Upper lobe of left lung (tissue), 6 donors: Measurements from ENCODE around the gene TMSB15C. TPM values are rescaled to one million over a fixed set of nuclear protein-coding genes. Genes with fewer than 3 reads are reported as not detected.
A peak's percentile ranks its signal among the peaks of the same experiment; 100 is the strongest.
"Not testable (repeated sequence)": the region's sequence is repeated elsewhere in the genome, so short reads cannot be mapped to it uniquely, and the experiment has no call there.

Experiments used
- ATAC-seq, 2 donors: fragments of 200-7000 bp; cut with Tn5 transposase; one replicate each; pipeline ENCODE4 v1.9.1; 2022; ENCODE audit warnings: mild to moderate bottlenecking in 2 of 2, moderate library complexity in 2 of 2; ENCODE audit not compliant: low FRiP score in 2 of 2
- DNase-seq, 2 donors: peaks; one replicate each; pipeline ENCODE4 v3.0.0-alpha.2; 2019 to 2020
- H3K27ac ChIP-seq, 4 donors: fragments of 200-600 bp; sonication (generic); one replicate each; pipeline ENCODE4 v1.5.1; 2016 to 2019
- H3K27me3 ChIP-seq, 4 donors: fragments of 200-600 bp; sonication (generic); one replicate each; pipeline ENCODE4 v1.5.1; 2017 to 2019
- H3K36me3 ChIP-seq, 4 donors: fragments of 200-600 bp; sonication (generic); one replicate each; pipeline ENCODE4 v1.5.1; 2016 to 2019
- H3K4me1 ChIP-seq, 4 donors: fragments of 200-600 bp; sonication (generic); one replicate each; pipeline ENCODE4 v1.5.1; 2018 to 2019
- H3K4me3 ChIP-seq, 4 donors: fragments of 200-600 bp; sonication (generic); one replicate each; pipeline ENCODE4 v1.5.1; 2017 to 2019; ENCODE audit warnings: mild to moderate bottlenecking in 2 of 4, moderate library complexity in 1 of 4
- H3K9me3 ChIP-seq, 4 donors: fragments of 200-600 bp; sonication (generic); one replicate each; pipeline ENCODE4 v1.5.1; 2018 to 2019
- CTCF ChIP-seq, 6 experiments: fragments of 450-650 bp in 4 of 6; fragments of 200-600 bp in 2 of 6; sonication (generic) in 2 of 6; IDR thresholded peaks; one replicate each; pipeline ENCODE4 v1.5.1; 2016 to 2019; ENCODE audit warnings: antibody characterized with exemption in 6 of 6
- EP300 ChIP-seq, 4 donors: sonication (generic); formaldehyde crosslinking; IDR thresholded peaks; one replicate each; pipeline ENCODE4 v1.5.1; 2017; ENCODE audit warnings: antibody characterized with exemption in 4 of 4, control low read depth in 2 of 4
- POLR2A ChIP-seq, 4 donors: fragments of 450-650 bp; IDR thresholded peaks; one replicate each; pipeline ENCODE4 v1.5.1; 2016 to 2017; ENCODE audit warnings: antibody characterized with exemption in 4 of 4, mild to moderate bottlenecking in 2 of 4
- POLR2AphosphoS5 ChIP-seq, 2 donors: sonication (generic); formaldehyde crosslinking; IDR thresholded peaks; one replicate each; pipeline ENCODE4 v1.5.1; 2017; ENCODE audit warnings: antibody characterized with exemption in 2 of 2
- WGBS, 2 donors: methylation state at CpG; one replicate each; pipeline ENCODE4 v1.1.5; 2017 to 2018; 5-methylcytosine and 5-hydroxymethylcytosine counted together
- total RNA-seq, 6 donors: library from RNA; depleted of rRNA in 4 of 6; stranded (reverse); fragments of >200 nt in 4 of 6; gene quantifications; one replicate each; pipeline versions ENCODE4 v1.1.0 to v1.2.1, GENCODE V29; 2016 to 2021
- donor health status: DM: no; HTN: no; CAD: no; lungs with moderate emphysema.
- donor health status: DM: no; HTN: yes; CAD: no; lungs with severe emphysema.

The TMSB15C gene
- total RNA-seq = 1 to 10 TPM in 1 of 6 donors, under 1 TPM in 4, not detected in 1; 0.46 to 3.3 (median 0.72) TPM

GRCh38 chrX:104075778-104076445, at the start of gene TMSB15C:
TMSB15C (minus strand) TSS chrX:104076236.
- H3K4me3 ChIP-seq, H3K36me3 ChIP-seq, H3K27ac ChIP-seq, H3K27me3 ChIP-seq, H3K4me1 ChIP-seq, DNase-seq, H3K9me3 ChIP-seq: not testable (repeated sequence)
- ATAC-seq = peak; percentile 67 to 93
- WGBS, 2 donors = no CpG with 5 or more reads among the region's 46 CpGs

GRCh38 chrX:104122829-104123228, 46.8 kb upstream of the TMSB15C start:
- no peak for ATAC-seq

GRCh38 chrX:104118765-104119164, 42.7 kb upstream of the TMSB15C start:
- H3K9me3 ChIP-seq = no peaks in the 10 kb centered on the region
- no peaks in the 10 kb centered on the region for H3K4me1 ChIP-seq
- H3K36me3 ChIP-seq = no peaks in the 10 kb centered on the region
- no peak for TF ChIP-seq POLR2AphosphoS5 (IDR thresholded peaks at IDR 0.05)
- TF ChIP-seq POLR2A (IDR thresholded peaks at IDR 0.05) = no peak
- TF ChIP-seq CTCF (IDR thresholded peaks at IDR 0.05) = no peak
- no peak for TF ChIP-seq EP300 (IDR thresholded peaks at IDR 0.05)
- DNase-seq = no peak
- H3K27me3 ChIP-seq = no peaks in the 10 kb centered on the region
- no peak overlapping the region for H3K27ac ChIP-seq
- no peak overlapping the region for H3K4me3 ChIP-seq
- ATAC-seq = no peak
- WGBS, 2 donors = 86 to 93% methylated on average over 1 of the region's 1 CpG

More at GRCh38 chrX:104122829-104123228, 46.8 kb upstream of the TMSB15C start:
- Histone ChIP-seq H3K36me3 (no peaks in the 10 kb centered on the region), H3K4me1 (no peaks in the 10 kb centered on the region), H3K27me3 (no peaks in the 10 kb centered on the region), H3K4me3 (no peak overlapping the region), H3K9me3 (no peaks in the 10 kb centered on the region), H3K27ac (no peak overlapping the region)
- 35 to 57% methylated on average over 4 to 5 of the region's 5 CpGs for WGBS, 2 donors
- TF ChIP-seq POLR2A (IDR thresholded peaks at IDR 0.05) (no peak), CTCF (IDR thresholded peaks at IDR 0.05) (no peak), EP300 (IDR thresholded peaks at IDR 0.05) (no peak), POLR2AphosphoS5 (IDR thresholded peaks at IDR 0.05) (no peak)
- no peak for DNase-seq

GRCh38 chrX:104117759-104118158, 41.7 kb upstream of the TMSB15C start:
- DNase-seq (no peak), ATAC-seq (no peak)
- H3K9me3 ChIP-seq = no peaks in the 10 kb centered on the region
- no peak overlapping the region for H3K4me3 ChIP-seq
- H3K27me3 ChIP-seq = peaks cover 0 to 5% (median 0%) of the 10 kb centered on the region in 4 donors
- H3K27ac ChIP-seq = no peak overlapping the region
- H3K36me3 ChIP-seq = no peaks in the 10 kb centered on the region
- TF ChIP-seq POLR2AphosphoS5 (IDR thresholded peaks at IDR 0.05) (no peak), POLR2A (IDR thresholded peaks at IDR 0.05) (no peak), EP300 (IDR thresholded peaks at IDR 0.05) (no peak), CTCF (IDR thresholded peaks at IDR 0.05) (no peak)
- H3K4me1 ChIP-seq = no peaks in the 10 kb centered on the region

GRCh38 chrX:104113222-104113965, 37.4 kb upstream of the TMSB15C start:
- Histone ChIP-seq H3K36me3 (no peaks in the 10 kb centered on the region), H3K9me3 (no peaks in the 10 kb centered on the region), H3K27ac (no peak overlapping the region), H3K4me3 (peak overlapping the region in 3 of 4 donors; percentile 50 to 64 (median 58)), H3K27me3 (peaks cover 0 to 5% (median 0%) of the 10 kb centered on the region in 4 donors), H3K4me1 (no peaks in the 10 kb centered on the region)
- WGBS, 2 donors = 31 to 80% methylated on average over 1 to 24 of the region's 24 CpGs
- peak; percentile 62 to 65 for ATAC-seq
- TF ChIP-seq POLR2A (IDR thresholded peaks at IDR 0.05) (no peak), EP300 (IDR thresholded peaks at IDR 0.05) (no peak), CTCF (IDR thresholded peaks at IDR 0.05) (peak in 5 of 6 experiments; percentile 29 to 51 (median 37))
- DNase-seq = peak in 1 of 2 donors; percentile 33
